Peyer's patch (tissue), 4 donors: ENCODE measurements around the gene MBD3L2.
"Not testable (repeated sequence)": the region's sequence is repeated elsewhere in the genome, so short reads cannot be mapped to it uniquely, and the experiment has no call there.

Experiments used
- CTCF ChIP-seq, 6 experiments: fragments of 450-650 bp in 4 of 6; fragments of 200-600 bp in 2 of 6; sonication (generic) in 1 of 6; IDR thresholded peaks; one replicate each; pipeline ENCODE4 v1.5.1; 2017 to 2019; ENCODE audit warnings: antibody characterized with exemption in 6 of 6, mild to moderate bottlenecking in 3 of 6, moderate library complexity in 1 of 6
- POLR2A ChIP-seq, 2 donors: fragments of 450-650 bp; IDR thresholded peaks; one replicate each; pipeline ENCODE4 v1.5.1; 2017; ENCODE audit warnings: antibody characterized with exemption in 2 of 2, mild to moderate bottlenecking in 2 of 2, moderate library complexity in 2 of 2

DNA sequence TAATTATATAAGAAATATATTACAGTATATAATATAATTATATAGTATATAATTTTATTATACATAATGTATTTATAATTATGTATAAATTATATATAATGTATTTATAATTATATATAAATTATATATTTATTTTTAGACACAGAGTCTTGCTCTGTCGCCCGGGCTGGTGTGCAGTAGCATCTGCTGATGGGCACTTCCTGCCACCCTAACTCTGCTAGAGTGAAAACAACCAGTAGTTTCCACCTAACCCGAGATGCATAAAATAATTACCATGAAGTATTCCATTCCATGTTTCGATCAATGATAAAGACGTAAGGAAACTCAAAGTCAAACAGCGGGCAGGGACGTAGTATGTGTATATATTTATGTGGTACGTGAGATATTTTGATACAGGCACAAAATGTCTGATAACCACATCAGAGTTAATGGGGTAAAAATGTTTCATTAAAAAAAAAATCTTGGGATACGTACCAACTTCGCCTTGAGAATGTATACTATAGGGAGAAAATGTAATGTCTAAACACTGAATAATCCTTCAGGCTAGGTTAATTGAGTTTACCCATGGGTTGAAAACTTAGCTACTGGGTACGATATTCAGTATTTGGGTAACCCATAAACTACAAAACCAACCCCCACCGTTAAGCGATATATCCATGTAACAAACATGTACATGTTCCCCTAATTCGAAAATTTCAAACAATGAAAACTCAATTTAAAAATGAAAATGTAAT lies 5.7 kb downstream of the MBD3L2 start:
- TF ChIP-seq CTCF, POLR2A (IDR thresholded peaks at IDR 0.05): not testable (repeated sequence)
